Measurements from ENCODE around the gene TPM4. TPM values are rescaled to one million over a fixed set of nuclear protein-coding genes. Genes with fewer than 3 reads are reported as not detected.
"Not testable (repeated sequence)": the region's sequence is repeated elsewhere in the genome, so short reads cannot be mapped to it uniquely, and the experiment has no call there.

The TPM4 gene
- total RNA-seq, 6 experiments from 2014 or later, result 973 to 1,332 (median 1,247) TPM

GRCh38 chr19:16077984-16078758 lies 1.9 kb downstream of the TPM4 start:
- Mint-ChIP-seq H3K9me3 (peaks cover 5% of the 10 kb centered on the region; the same call in 1 of the 2 replicates), H3K36me3 (ENCODE audit: low read depth) (peaks cover 47% of the 10 kb centered on the region), H3K27me3 (ENCODE audit: insufficient read depth) (peaks cover 35% of the 10 kb centered on the region), H3K27ac (peak overlapping the region; percentile 99), H3K4me3 (peak overlapping the region; percentile 95), H3K4me1 (ENCODE audit: low read depth) (peaks cover 69% of the 10 kb centered on the region)
- DNase-seq, result peak; percentile 68
- TF ChIP-seq CTCF (IDR thresholded peaks at IDR 0.05), result no peak

- Mint-ChIP-seq H3K27ac (peak overlapping the region; percentile 99), H3K9me3 (peaks cover 5% of the 10 kb centered on the region; the same call in 1 of the 2 replicates), H3K27me3 (ENCODE audit: insufficient read depth) (peaks cover 39% of the 10 kb centered on the region), H3K4me1 (ENCODE audit: low read depth) (peaks cover 68% of the 10 kb centered on the region), H3K4me3 (peak overlapping the region; percentile 95), H3K36me3 (ENCODE audit: low read depth) (peaks cover 51% of the 10 kb centered on the region)
- peak; percentile 98 for DNase-seq
- no peak for TF ChIP-seq CTCF (IDR thresholded peaks at IDR 0.05)
Measured at GRCh38 chr19:16078759-16079707, 2.7 kb downstream of the TPM4 start.

GRCh38 chr19:16084067-16084685 lies 7.9 kb downstream of the TPM4 start:
- no peak for TF ChIP-seq CTCF (IDR thresholded peaks at IDR 0.05)
- Mint-ChIP-seq H3K36me3 (ENCODE audit: low read depth) (peaks cover 65% of the 10 kb centered on the region), H3K4me1 (ENCODE audit: low read depth) (peaks cover 71% of the 10 kb centered on the region), H3K27me3 (ENCODE audit: insufficient read depth) (peaks cover 52% of the 10 kb centered on the region), H3K9me3 (peaks cover 10% of the 10 kb centered on the region), H3K4me3 (peak overlapping the region; percentile 51), H3K27ac (peak overlapping the region; percentile 99)
- DNase-seq, result no peak

- peak; percentile 39 for DNase-seq
- TF ChIP-seq CTCF (IDR thresholded peaks at IDR 0.05), result no peak
- peaks cover 57% of the 10 kb centered on the region for H3K27me3 Mint-ChIP-seq (ENCODE audit: insufficient read depth)
- peaks cover 69% of the 10 kb centered on the region for H3K36me3 Mint-ChIP-seq (ENCODE audit: low read depth)
- peaks cover 68% of the 10 kb centered on the region for H3K4me1 Mint-ChIP-seq (ENCODE audit: low read depth)
- H3K4me3 Mint-ChIP-seq, result 0 out of 2 replicates have a peak overlapping the region, but pooled peaks have one; percentile 51
- H3K9me3 Mint-ChIP-seq, result peaks cover 10% of the 10 kb centered on the region
- H3K27ac Mint-ChIP-seq, result peak overlapping the region; percentile 99
Measured at GRCh38 chr19:16085115-16085514, 8.8 kb downstream of the TPM4 start.

GRCh38 chr19:16087404-16087803 lies 11.1 kb downstream of the TPM4 start:
- peak overlapping the region; percentile 72 for H3K27ac Mint-ChIP-seq
- H3K36me3 Mint-ChIP-seq (ENCODE audit: low read depth), result peaks cover 65% of the 10 kb centered on the region
- not testable (repeated sequence) for H3K4me3 Mint-ChIP-seq, DNase-seq, H3K9me3 Mint-ChIP-seq
- H3K27me3 Mint-ChIP-seq (ENCODE audit: insufficient read depth), result peaks cover 50% of the 10 kb centered on the region
- H3K4me1 Mint-ChIP-seq (ENCODE audit: low read depth), result peaks cover 55% of the 10 kb centered on the region
